ENCODE data around the gene FKBP8.

Gene FKBP8

GRCh38 chr19:18487576-18488402, 55.6 kb downstream of the FKBP8 start:
- DNase-seq (ENCODE audit: low read depth in 4 of 4, low spot score in 1 of 4): no peak

GRCh38 chr19:18486746-18487145, 56.6 kb downstream of the FKBP8 start:
- DNase-seq (ENCODE audit: low read depth in 4 of 4, low spot score in 1 of 4): no peak

- no peak for DNase-seq (ENCODE audit: low read depth in 4 of 4, low spot score in 1 of 4)
Observed at GRCh38 chr19:18484992-18485391, 58.4 kb downstream of the FKBP8 start.

GRCh38 chr19:18483119-18483890, 60.1 kb downstream of the FKBP8 start:
- DNase-seq (ENCODE audit: low read depth in 4 of 4, low spot score in 1 of 4): no peak

Data from stimulated activated CD4-positive, alpha-beta T cell treated with anti-CD3 and anti-CD28 coated beads, Interleukin-1b, Interleukin-23, amount 100 ng/mL, for 24 hours (primary cell).